ENCODE data around the gene SLAIN1. TPM values are rescaled to one million over a fixed set of nuclear protein-coding genes. Genes with fewer than 3 reads are reported as not detected.

The SLAIN1 gene
- total RNA-seq, 1 experiment from 2014 or later = 2.4 TPM

DNA sequence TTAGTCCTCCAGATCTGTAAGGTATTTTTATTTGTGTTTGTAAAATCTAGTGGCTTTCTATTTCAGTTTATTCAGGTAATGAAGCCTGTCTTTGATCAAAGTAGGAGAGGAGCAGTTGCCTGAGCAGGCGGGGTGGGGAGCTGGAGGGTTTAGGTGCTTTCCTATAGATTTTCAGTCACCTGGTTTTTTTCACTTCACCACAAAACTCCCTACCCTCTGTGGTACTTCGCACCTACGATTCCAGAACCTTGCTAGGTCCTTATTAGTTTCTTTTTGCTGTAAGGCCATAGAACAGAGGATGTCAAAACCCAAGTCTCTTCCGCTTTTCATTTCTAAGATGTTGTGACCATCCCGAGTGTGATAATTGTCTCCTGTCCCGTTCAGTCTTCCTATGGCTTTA, 26.6 kb downstream of the SLAIN1 start:
- Histone ChIP-seq H4K20me1 (ENCODE audit: insufficient read depth) (no peaks in the 10 kb centered on the region), H2AFZ (no peak overlapping the region), H3K4me1 (replicated peaks; ENCODE audit: insufficient read depth) (0 out of 2 replicates have a peak, but pooled peaks cover 8% of the 10 kb centered on the region), H3F3A (ENCODE audit: insufficient read depth, low read depth) (no peaks in the 10 kb centered on the region), H3K9me3 (ENCODE audit: insufficient read depth, low read depth) (no peaks in the 10 kb centered on the region), H3K27ac (no peak overlapping the region), H3K4me3 (no peak overlapping the region), H3K4me2 (no peak overlapping the region), H3K27me3 (ENCODE audit: insufficient read depth, low read depth) (no peaks in the 10 kb centered on the region), H3K79me2 (ENCODE audit: low read depth) (no peaks in the 10 kb centered on the region), H3K36me3 (ENCODE audit: low read depth) (0 out of 2 replicates have a peak, but pooled peaks cover 3% of the 10 kb centered on the region), H3K9me2 (ENCODE audit: insufficient read depth) (no peaks in the 10 kb centered on the region)
- CTCF ChIA-PET = no interaction called here
- BruUV-seq (replicated peaks) = no TSS peak
- no peak for DNase-seq
- no peak for TF ChIP-seq EZH2 (IDR thresholded peaks at IDR 0.05; ENCODE audit: low read depth)
- TF ChIP-seq, protein P1, sequence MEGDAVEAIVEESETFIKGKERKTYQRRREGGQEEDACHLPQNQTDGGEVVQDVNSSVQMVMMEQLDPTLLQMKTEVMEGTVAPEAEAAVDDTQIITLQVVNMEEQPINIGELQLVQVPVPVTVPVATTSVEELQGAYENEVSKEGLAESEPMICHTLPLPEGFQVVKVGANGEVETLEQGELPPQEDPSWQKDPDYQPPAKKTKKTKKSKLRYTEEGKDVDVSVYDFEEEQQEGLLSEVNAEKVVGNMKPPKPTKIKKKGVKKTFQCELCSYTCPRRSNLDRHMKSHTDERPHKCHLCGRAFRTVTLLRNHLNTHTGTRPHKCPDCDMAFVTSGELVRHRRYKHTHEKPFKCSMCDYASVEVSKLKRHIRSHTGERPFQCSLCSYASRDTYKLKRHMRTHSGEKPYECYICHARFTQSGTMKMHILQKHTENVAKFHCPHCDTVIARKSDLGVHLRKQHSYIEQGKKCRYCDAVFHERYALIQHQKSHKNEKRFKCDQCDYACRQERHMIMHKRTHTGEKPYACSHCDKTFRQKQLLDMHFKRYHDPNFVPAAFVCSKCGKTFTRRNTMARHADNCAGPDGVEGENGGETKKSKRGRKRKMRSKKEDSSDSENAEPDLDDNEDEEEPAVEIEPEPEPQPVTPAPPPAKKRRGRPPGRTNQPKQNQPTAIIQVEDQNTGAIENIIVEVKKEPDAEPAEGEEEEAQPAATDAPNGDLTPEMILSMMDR (conservative IDR thresholded peaks at IDR 0.05) = no peak
- POLR2A ChIA-PET (ENCODE audit: unreplicated experiment) = no interaction called here
- intact Hi-C loops (cut with micrococcal nuclease; ENCODE audit: unreplicated experiment) = no loop called here

DNA sequence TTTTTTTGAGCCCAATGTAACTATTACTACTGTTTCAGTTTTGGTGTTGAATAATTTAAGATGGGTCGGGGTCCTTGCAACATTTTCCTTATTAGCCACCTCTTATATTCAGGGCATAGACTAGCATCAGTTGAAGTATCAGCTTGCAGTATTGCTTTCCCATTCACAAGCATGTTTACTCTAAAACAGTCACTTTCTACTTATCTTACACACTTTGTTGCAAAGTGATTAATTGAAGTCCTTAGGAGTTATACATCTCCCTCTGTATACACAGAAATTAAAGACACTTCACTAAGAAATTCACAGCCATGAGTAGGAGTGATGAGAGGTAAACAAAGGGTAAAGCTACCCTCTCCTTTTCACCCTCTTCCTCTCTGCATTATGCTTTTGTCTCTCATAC, 27.6 kb downstream of the SLAIN1 start:
- TF ChIP-seq, protein P1 (conservative IDR thresholded peaks at IDR 0.05) = no peak
- TF ChIP-seq EZH2 (IDR thresholded peaks at IDR 0.05; ENCODE audit: low read depth) = no peak
- H3K4me3 ChIP-seq = no peak overlapping the region
- H3F3A ChIP-seq (ENCODE audit: insufficient read depth, low read depth) = no peaks in the 10 kb centered on the region
- H2AFZ ChIP-seq = no peak overlapping the region
- 0 out of 2 replicates have a peak, but pooled peaks cover 3% of the 10 kb centered on the region for H3K36me3 ChIP-seq (ENCODE audit: low read depth)
- H4K20me1 ChIP-seq (ENCODE audit: insufficient read depth) = no peaks in the 10 kb centered on the region
- no peaks in the 10 kb centered on the region for H3K9me2 ChIP-seq (ENCODE audit: insufficient read depth)
- no peaks in the 10 kb centered on the region for H3K9me3 ChIP-seq (ENCODE audit: insufficient read depth, low read depth)
- no peaks in the 10 kb centered on the region for H3K79me2 ChIP-seq (ENCODE audit: low read depth)
- H3K27ac ChIP-seq = no peak overlapping the region
- POLR2A ChIA-PET (ENCODE audit: unreplicated experiment) = no interaction called here
- no peak for DNase-seq
- intact Hi-C loops (cut with micrococcal nuclease; ENCODE audit: unreplicated experiment) = no loop called here
- no TSS peak for BruUV-seq (replicated peaks)
- H3K27me3 ChIP-seq (ENCODE audit: insufficient read depth, low read depth) = no peaks in the 10 kb centered on the region
- 0 out of 2 replicates have a peak, but pooled peaks cover 8% of the 10 kb centered on the region for H3K4me1 ChIP-seq (replicated peaks; ENCODE audit: insufficient read depth)
- no peak overlapping the region for H3K4me2 ChIP-seq
- CTCF ChIA-PET = no interaction called here

DNA sequence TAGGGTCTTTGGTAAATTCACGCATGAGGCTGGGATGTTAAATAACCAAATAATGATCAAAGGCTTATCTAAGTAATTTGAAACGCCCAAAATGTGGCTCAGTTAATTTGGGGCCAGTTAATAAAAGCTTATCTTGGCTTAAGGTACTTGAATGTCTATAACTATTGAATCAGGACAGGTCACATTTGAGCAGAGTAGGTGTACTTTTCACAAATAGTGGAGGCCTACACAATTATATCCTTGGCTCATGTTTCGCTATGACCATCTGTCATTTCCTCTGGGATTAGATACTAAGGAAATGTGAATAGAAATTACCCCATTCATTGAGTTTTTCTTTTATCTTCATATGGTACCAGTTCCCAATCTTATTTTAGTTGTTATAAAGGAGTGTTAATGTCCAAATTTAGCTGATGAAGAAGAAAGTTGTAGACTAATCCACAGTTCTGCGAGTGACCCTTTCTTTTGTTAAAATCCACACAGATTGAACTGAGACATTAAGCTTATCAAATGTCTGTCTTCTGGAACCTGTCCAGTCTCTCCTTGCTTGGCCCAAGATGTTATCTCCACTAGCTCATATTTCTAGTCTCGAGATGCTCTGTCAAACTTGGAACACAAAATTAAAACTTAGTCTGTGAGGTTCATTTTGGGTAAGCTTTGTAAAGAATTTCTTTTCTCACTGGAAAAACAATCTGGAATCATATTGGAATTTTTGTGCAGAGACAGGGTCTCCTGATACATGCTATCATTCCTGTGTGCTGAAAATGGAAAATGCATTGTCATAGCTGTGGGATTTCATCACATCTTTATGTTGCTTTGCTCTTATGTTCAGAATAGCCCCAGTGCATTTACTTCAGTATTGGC, 31.0 kb downstream of the SLAIN1 start:
- DNase-seq = no peak
- no peaks in the 10 kb centered on the region for H4K20me1 ChIP-seq (ENCODE audit: insufficient read depth)
- no peaks in the 10 kb centered on the region for H3K27me3 ChIP-seq (ENCODE audit: insufficient read depth, low read depth)
- 0 out of 2 replicates have a peak, but pooled peaks cover 8% of the 10 kb centered on the region for H3K4me1 ChIP-seq (replicated peaks; ENCODE audit: insufficient read depth)
- ChIA-PET CTCF (no interaction called here), POLR2A (ENCODE audit: unreplicated experiment) (interaction anchor here (0.6 kb wide), 1 partner anchor 248 kb away, joined by 4 read pairs; no protein-coding TSS in a partner anchor)
- no peak overlapping the region for H2AFZ ChIP-seq
- no peak overlapping the region for H3K4me2 ChIP-seq
- H3F3A ChIP-seq (ENCODE audit: insufficient read depth, low read depth) = no peaks in the 10 kb centered on the region
- H3K27ac ChIP-seq = no peak overlapping the region
- no peaks in the 10 kb centered on the region for H3K36me3 ChIP-seq (ENCODE audit: low read depth)
- no peaks in the 10 kb centered on the region for H3K79me2 ChIP-seq (ENCODE audit: low read depth)
- intact Hi-C loops (cut with micrococcal nuclease; ENCODE audit: unreplicated experiment) = no loop called here
- no peaks in the 10 kb centered on the region for H3K9me3 ChIP-seq (ENCODE audit: insufficient read depth, low read depth)
- TF ChIP-seq, protein P1 (conservative IDR thresholded peaks at IDR 0.05) = no peak
- TF ChIP-seq EZH2 (IDR thresholded peaks at IDR 0.05; ENCODE audit: low read depth) = no peak
- BruUV-seq (replicated peaks) = no TSS peak
- no peaks in the 10 kb centered on the region for H3K9me2 ChIP-seq (ENCODE audit: insufficient read depth)
- no peak overlapping the region for H3K4me3 ChIP-seq

All from PC-9 (cell line).